Hepatocyte (in vitro differentiated cells): ENCODE data around the gene ABHD4. TPM values are rescaled to one million over a fixed set of nuclear protein-coding genes. Genes with fewer than 3 reads are reported as not detected.
A peak's percentile ranks its signal among the peaks of the same experiment; 100 is the strongest.
"Not testable (repeated sequence)": the region's sequence is repeated elsewhere in the genome, so short reads cannot be mapped to it uniquely, and the experiment has no call there.

Experiments used
- DNase-seq: peaks from one replicate; pipeline ENCODE4 v3.0.0-alpha.2; 2016; ENCODE audit warnings: low spot score
- H2AFZ ChIP-seq: fragments of 200-600 bp; sonication (generic); 2 replicates; pipeline ENCODE4 v1.6.0; 2016; ENCODE audit warnings: antibody characterized with exemption, mild to moderate bottlenecking
- H3K27ac ChIP-seq: fragments of 200-600 bp; sonication (generic); 2 replicates; pipeline ENCODE4 v1.5.1; 2016; ENCODE audit warnings: mild to moderate bottlenecking
- H3K27me3 ChIP-seq: fragments of 200-600 bp; sonication (generic); 2 replicates; pipeline ENCODE4 v1.6.1; 2016
- H3K36me3 ChIP-seq: fragments of 200-600 bp; sonication (generic); replicated peaks from 2 replicates; pipeline ENCODE4 v1.5.1; 2016; ENCODE audit warnings: low read depth; ENCODE audit not compliant: insufficient read depth
- H3K4me1 ChIP-seq: fragments of 200-600 bp; sonication (generic); 2 replicates; pipeline ENCODE4 v1.5.1; 2016; ENCODE audit warnings: mild to moderate bottlenecking, moderate library complexity; ENCODE audit not compliant: insufficient read depth
- H3K4me2 ChIP-seq: fragments of 200-600 bp; sonication (generic); 2 replicates; pipeline ENCODE4 v1.6.0; 2016
- H3K4me3 ChIP-seq: fragments of 200-600 bp; sonication (generic); 2 replicates; pipeline ENCODE4 v1.5.1; 2016; ENCODE audit warnings: mild to moderate bottlenecking
- H3K79me2 ChIP-seq: fragments of 200-600 bp; sonication (generic); 2 replicates; pipeline ENCODE4 v1.6.0; 2017; ENCODE audit warnings: mild to moderate bottlenecking
- H3K9me2 ChIP-seq: fragments of 200-600 bp; sonication (generic); replicated peaks from 2 replicates; pipeline ENCODE4 v1.6.0; 2017; ENCODE audit warnings: mild to moderate bottlenecking; ENCODE audit not compliant: insufficient read depth
- H3K9me3 ChIP-seq: fragments of 200-600 bp; sonication (generic); 2 replicates; pipeline ENCODE4 v1.5.1; 2016; ENCODE audit warnings: low read depth, mild to moderate bottlenecking
- H4K20me1 ChIP-seq: fragments of 200-600 bp; sonication (generic); 2 replicates; pipeline ENCODE4 v1.6.0; 2016; ENCODE audit warnings: mild to moderate bottlenecking; ENCODE audit not compliant: insufficient read depth, poor library complexity, severe bottlenecking
- EZH2 ChIP-seq: fragments of 200-600 bp; sonication (generic); IDR thresholded peaks from 2 replicates; pipeline ENCODE4 v1.6.1; 2016; ENCODE audit warnings: antibody characterized with exemption, mild to moderate bottlenecking, borderline replicate concordance
- EZH2phosphoT487 ChIP-seq: fragments of 200-600 bp; sonication (generic); IDR thresholded peaks from one replicate; pipeline ENCODE4 v1.6.1; 2018; ENCODE audit warnings: antibody characterized with exemption, mild to moderate bottlenecking, low read depth, moderate library complexity; ENCODE audit not compliant: unreplicated experiment, severe bottlenecking
- WGBS: methylation state at CpG from one replicate; pipeline ENCODE4 v1.1.6; 2016; ENCODE audit warnings: low lambda C conversion rate; ENCODE audit errors: missing lambda C conversion rate; 5-methylcytosine and 5-hydroxymethylcytosine counted together
- polyA plus RNA-seq: library from polyadenylated mRNA; unstranded; fragments of >200 nt; fragmentation: Nextera tagmentation; extraction: Ambion mirVana; gene quantifications from 2 replicates; pipeline ENCODE4 v1.2.1, GENCODE V29; 2016
- total RNA-seq: library from RNA; depleted of rRNA; stranded (reverse); fragments of >200 nt; gene quantifications from 2 replicates; pipeline ENCODE4 v1.2.3, GENCODE V29; 2014
- TF ChIP-seq, protein P1 (sequence below): fragments of 200-600 bp; sonication (generic); IDR thresholded peaks from 2 replicates; pipeline ENCODE4 v1.5.1; 2016; ENCODE audit warnings: antibody characterized with exemption, mild to moderate bottlenecking; ENCODE audit not compliant: poor library complexity

ABHD4 gene
- total and polyA plus RNA-seq, 2 experiments from 2014 or later, result 30.7 to 49.8 TPM

DNA sequence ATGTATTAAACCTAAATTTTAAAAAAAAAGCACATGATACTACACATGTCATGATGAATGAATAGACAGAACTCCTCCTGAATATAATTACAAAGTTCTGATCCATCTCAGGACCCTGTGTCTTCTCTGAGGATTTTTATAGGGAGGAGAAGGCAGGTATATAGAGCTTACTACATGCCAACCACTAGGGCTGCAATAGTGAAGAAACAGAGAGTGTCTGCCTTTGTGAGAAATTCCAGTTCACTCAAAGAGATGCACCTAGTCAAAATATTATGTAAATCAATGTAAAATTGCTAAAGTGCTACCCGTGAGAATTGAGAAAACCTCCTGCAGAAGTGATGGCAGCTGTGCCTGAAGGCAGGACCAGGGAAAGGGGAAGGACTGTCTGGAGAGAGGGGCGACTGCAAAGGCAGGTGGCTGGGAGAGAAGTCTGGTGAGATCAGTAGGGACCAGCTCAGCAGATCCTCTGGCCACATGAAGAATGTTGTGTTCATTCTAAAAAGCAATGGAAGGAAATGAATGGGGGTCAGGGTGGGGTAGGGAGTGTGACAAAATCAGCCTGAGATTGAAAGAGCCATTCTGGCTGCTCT, 15.1 kb downstream of the ABHD4 start:
- TF ChIP-seq EZH2, result no peak
- TF ChIP-seq, protein P1, sequence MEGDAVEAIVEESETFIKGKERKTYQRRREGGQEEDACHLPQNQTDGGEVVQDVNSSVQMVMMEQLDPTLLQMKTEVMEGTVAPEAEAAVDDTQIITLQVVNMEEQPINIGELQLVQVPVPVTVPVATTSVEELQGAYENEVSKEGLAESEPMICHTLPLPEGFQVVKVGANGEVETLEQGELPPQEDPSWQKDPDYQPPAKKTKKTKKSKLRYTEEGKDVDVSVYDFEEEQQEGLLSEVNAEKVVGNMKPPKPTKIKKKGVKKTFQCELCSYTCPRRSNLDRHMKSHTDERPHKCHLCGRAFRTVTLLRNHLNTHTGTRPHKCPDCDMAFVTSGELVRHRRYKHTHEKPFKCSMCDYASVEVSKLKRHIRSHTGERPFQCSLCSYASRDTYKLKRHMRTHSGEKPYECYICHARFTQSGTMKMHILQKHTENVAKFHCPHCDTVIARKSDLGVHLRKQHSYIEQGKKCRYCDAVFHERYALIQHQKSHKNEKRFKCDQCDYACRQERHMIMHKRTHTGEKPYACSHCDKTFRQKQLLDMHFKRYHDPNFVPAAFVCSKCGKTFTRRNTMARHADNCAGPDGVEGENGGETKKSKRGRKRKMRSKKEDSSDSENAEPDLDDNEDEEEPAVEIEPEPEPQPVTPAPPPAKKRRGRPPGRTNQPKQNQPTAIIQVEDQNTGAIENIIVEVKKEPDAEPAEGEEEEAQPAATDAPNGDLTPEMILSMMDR, result peak; percentile 13
- no peak for TF ChIP-seq EZH2phosphoT487
- DNase-seq, result no peak
- WGBS, result 89% methylated on average over 2 of the region's 2 CpGs
- Histone ChIP-seq H4K20me1 (no peaks in the 10 kb centered on the region), H3K79me2 (no peaks in the 10 kb centered on the region), H3K4me2 (no peak overlapping the region), H2AFZ (no peak overlapping the region), H3K36me3 (no peaks in the 10 kb centered on the region), H3K4me1 (peaks cover 12% of the 10 kb centered on the region), H3K4me3 (no peak overlapping the region), H3K9me3 (peaks cover 3% of the 10 kb centered on the region), H3K27me3 (no peaks in the 10 kb centered on the region), H3K9me2 (no peaks in the 10 kb centered on the region), H3K27ac (peak overlapping the region; percentile 94)

DNA sequence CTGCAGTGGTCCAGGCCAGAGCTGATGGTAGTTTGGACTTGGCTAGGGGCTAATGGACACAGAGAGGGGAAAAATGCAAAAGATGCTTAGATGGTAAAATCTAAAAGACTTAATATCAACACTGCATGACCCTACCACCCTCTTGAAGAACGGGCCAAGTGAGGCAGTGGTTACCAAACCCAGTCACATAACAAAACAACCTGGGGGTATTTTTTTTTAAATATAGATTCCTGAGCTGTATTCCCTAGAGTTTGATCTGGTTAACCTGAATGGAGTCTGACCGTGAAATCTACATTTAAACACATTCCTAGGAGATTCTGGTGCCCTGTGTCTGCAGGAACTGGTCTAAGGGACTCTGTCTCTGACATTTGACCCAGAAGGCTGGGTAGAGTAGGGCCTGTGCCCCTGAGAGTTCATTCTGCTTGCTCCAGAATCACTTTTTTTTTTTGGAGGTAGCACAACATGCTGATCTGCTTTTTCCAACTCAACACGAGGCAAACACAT, 15.7 kb downstream of the ABHD4 start:
- Histone ChIP-seq H4K20me1 (no peaks in the 10 kb centered on the region), H2AFZ (no peak overlapping the region), H3K9me3 (peaks cover 3% of the 10 kb centered on the region), H3K4me1 (peaks cover 12% of the 10 kb centered on the region), H3K4me2 (no peak overlapping the region), H3K79me2 (no peaks in the 10 kb centered on the region), H3K36me3 (no peaks in the 10 kb centered on the region), H3K27me3 (no peaks in the 10 kb centered on the region), H3K27ac (peak overlapping the region; percentile 94), H3K4me3 (no peak overlapping the region), H3K9me2 (no peaks in the 10 kb centered on the region)
- WGBS, result 39% methylated on average over 3 of the region's 3 CpGs
- TF ChIP-seq EZH2phosphoT487 (no peak), EZH2 (no peak)
- TF ChIP-seq, protein P1, result no peak
- no peak for DNase-seq

DNA sequence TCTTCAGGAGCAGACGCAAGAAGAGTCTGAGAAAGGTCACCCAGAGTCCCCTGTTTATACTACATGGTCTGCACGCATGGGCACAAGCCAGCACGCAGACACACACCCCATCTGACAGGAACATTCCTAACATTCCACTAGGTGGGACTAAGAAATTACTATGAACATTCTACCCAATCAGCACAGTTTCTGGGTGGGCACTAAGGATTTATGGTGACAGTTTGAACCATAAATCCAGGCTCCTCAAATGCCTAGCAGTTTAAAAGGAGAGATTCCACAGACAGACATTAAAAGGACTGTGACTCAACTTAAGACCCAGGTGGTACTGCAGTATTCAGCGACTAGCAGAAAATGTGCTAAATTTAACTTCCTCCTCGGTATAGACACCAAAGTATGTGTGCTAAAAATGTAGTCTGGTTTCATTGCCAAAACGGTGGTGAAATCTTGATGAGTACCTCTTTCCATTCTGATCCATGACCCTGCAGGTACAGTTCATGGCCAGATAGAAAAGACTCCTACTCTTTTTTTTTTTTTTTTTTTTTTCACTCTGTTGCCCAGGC, 16.2 kb downstream of the ABHD4 start:
- no peaks in the 10 kb centered on the region for H3K27me3 ChIP-seq
- peak; percentile 90 for DNase-seq
- H2AFZ ChIP-seq, result no peak overlapping the region
- H3K36me3 ChIP-seq, result no peaks in the 10 kb centered on the region
- no peaks in the 10 kb centered on the region for H3K9me2 ChIP-seq
- no peaks in the 10 kb centered on the region for H3K79me2 ChIP-seq
- H3K4me2 ChIP-seq, result peak overlapping the region; percentile 36
- 18% methylated on average over 6 of the region's 6 CpGs for WGBS
- H3K4me1 ChIP-seq, result peaks cover 12% of the 10 kb centered on the region
- peaks cover 3% of the 10 kb centered on the region for H3K9me3 ChIP-seq
- H4K20me1 ChIP-seq, result no peaks in the 10 kb centered on the region
- TF ChIP-seq EZH2 (no peak), EZH2phosphoT487 (no peak)
- TF ChIP-seq, protein P1, result no peak
- H3K27ac ChIP-seq, result peak overlapping the region; percentile 95
- H3K4me3 ChIP-seq, result no peak overlapping the region

DNA sequence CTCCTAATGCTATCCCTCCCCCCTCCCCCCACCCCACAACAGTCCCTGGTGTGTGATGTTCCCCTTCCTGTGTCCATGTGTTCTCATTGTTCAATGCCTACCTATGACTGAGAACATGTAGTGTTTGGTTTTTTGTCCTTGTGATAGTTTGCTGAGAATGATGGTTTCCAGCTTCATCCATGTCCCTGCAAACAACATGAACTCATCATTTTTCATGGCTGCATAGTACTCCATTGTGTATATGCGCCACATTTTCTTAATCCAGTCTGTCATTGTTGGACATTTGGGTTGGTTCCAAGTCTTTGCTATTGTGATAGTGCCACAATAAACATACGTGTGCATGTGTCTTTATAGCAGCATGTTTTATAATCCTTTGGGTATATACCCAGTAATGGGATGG, 17.7 kb downstream of the ABHD4 start:
- H3K36me3 ChIP-seq, DNase-seq, H3K9me2 ChIP-seq, H3K4me2 ChIP-seq, H3K27ac ChIP-seq, H4K20me1 ChIP-seq, H3K79me2 ChIP-seq, H2AFZ ChIP-seq, H3K27me3 ChIP-seq, H3K4me3 ChIP-seq, H3K9me3 ChIP-seq: not testable (repeated sequence)
- WGBS, result 100% methylated on average over 2 of the region's 2 CpGs
- H3K4me1 ChIP-seq, result peaks cover 12% of the 10 kb centered on the region
